ENCODE data around the gene SMYD3.

GRCh38 chr1:246425895-246426294 lies 81.2 kb downstream of the SMYD3 start:
- TF ChIP-seq CTCF (IDR thresholded peaks at IDR 0.05), result no peak
- no peak for TF ChIP-seq POLR2A (IDR thresholded peaks at IDR 0.05)

Data from gastroesophageal sphincter (tissue), 3 donors.